Body of pancreas (tissue), 4 donors: ENCODE results near the gene LHB. TPM values are rescaled to one million over a fixed set of nuclear protein-coding genes. Genes with fewer than 3 reads are reported as not detected.
"Not testable (repeated sequence)": the region's sequence is repeated elsewhere in the genome, so short reads cannot be mapped to it uniquely, and the experiment has no call there.

Experiments
- ATAC-seq: fragments of 150-250 bp; one replicate; pipeline ENCODE4 v1.9.1; 2016
- DNase-seq, 4 donors: peaks; one replicate each; pipeline ENCODE4 v3.0.0-alpha.2; 2019
- H3K27ac ChIP-seq, 4 donors: fragments of 200-600 bp; sonication (generic); 1 replicate in 3 of 4; 2 replicates in 1 of 4; pipeline versions ENCODE4 v1.5.1 to v1.6.1; 2016 to 2019; ENCODE audit warnings: mild to moderate bottlenecking in 1 of 4, mixed read lengths in 1 of 4, moderate library complexity in 1 of 4
- H3K27me3 ChIP-seq, 2 donors: fragments of 200-600 bp; sonication (generic); one replicate each; pipeline ENCODE4 v1.6.0; 2016; ENCODE audit warnings: mild to moderate bottlenecking in 1 of 2
- H3K36me3 ChIP-seq, 2 donors: fragments of 200-600 bp; sonication (generic); replicated peaks in 1 of 2; 2 replicates each; pipeline ENCODE4 v1.5.1; 2016; ENCODE audit warnings: low read depth in 2 of 2; ENCODE audit not compliant: insufficient read depth in 1 of 2
- H3K4me1 ChIP-seq: fragments of 200-600 bp; sonication (generic); one replicate; pipeline ENCODE4 v1.6.0; 2016
- H3K4me3 ChIP-seq, 2 donors: fragments of 200-600 bp; sonication (generic); 1 replicate in 1 of 2; 2 replicates in 1 of 2; pipeline ENCODE4 v1.5.1; 2016 to 2019
- H3K9me3 ChIP-seq, 3 donors: fragments of 200-600 bp; sonication (generic); 1 replicate in 2 of 3; 2 replicates in 1 of 3; pipeline ENCODE4 v1.5.1; 2016
- WGBS, 2 donors: methylation state at CpG; one replicate each; pipeline ENCODE4 v1.1.5; 2017; 5-methylcytosine and 5-hydroxymethylcytosine counted together
- intact Hi-C: fragments of 100-400 bp; cut with DNase I; formaldehyde crosslinking; loops from one replicate; pipeline ENCODE4 v1.15.1; 2023
- total RNA-seq, 2 donors: library from RNA; depleted of rRNA; stranded (reverse); fragments of >200 nt; gene quantifications; one replicate each; pipeline ENCODE4 v1.1.0, GENCODE V29; 2016
- TF ChIP-seq, protein P1 (sequence below), 7 experiments: fragments of 450-650 bp in 4 of 7; fragments of 200-600 bp in 3 of 7; sonication (generic) in 3 of 7; IDR thresholded peaks; one replicate each; pipeline ENCODE4 v1.5.1; 2016 to 2019; ENCODE audit warnings: antibody characterized with exemption in 7 of 7

The LHB gene
- total RNA-seq, 2 donors from 2014 or later: 45.8 TPM; not detected in 1

DNA sequence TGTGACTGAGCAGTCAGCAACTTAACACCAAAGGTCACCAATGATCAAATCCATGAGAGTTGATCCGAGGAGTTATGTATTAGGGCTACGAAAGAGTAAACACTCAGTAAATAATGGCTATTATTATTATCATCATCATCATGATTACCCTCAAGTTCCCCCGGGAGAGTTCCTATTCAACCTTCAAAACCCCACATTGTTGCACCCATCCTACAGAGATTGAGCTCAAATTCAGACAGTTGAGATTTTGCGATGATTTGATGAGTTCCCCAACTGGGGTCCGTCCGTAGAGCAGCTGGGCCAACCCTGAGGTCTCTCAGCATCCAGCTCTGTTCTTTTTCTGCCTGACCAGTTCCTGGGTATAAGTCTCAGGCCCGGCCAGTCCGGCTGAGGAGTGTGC, 21.2 kb upstream of the LHB start:
- DNase-seq, H3K9me3 ChIP-seq, H3K4me3 ChIP-seq, H3K27me3 ChIP-seq, H3K4me1 ChIP-seq, H3K27ac ChIP-seq, H3K36me3 ChIP-seq, ATAC-seq, intact Hi-C loops: not testable (repeated sequence)
- WGBS, 2 donors: 82 to 97% methylated on average over 8 of the region's 8 CpGs

DNA sequence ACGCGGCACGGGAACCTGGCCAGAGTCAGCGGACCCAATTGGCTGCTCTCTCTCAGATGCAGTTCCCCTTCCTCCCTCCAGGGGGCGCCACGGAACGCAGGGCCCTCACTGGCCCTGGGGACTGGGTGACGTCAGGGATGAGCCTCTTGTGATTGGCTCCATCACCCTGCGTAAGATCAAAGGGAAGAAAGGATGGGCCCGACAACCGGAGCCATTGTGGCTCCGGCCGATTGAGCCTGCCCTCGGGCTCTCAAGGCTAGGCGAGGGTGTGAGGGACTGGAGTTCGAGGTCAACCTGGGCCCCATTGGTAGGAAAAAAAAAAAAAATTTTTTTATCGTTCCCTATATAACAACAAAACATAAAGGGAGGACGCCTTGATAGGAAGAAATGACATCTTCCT, 19.9 kb upstream of the LHB start, which contains the start of gene CGB1:
Gene CGB1, minus strand, starts transcription at position 81 of the 400 bp plus-strand sequence. CDS start 184 bp downstream, outside the sequence.
- ATAC-seq, H3K27ac ChIP-seq, H3K9me3 ChIP-seq, H3K27me3 ChIP-seq, H3K4me3 ChIP-seq, intact Hi-C loops, H3K4me1 ChIP-seq, H3K36me3 ChIP-seq, DNase-seq: not testable (repeated sequence)
- 53 to 57% methylated on average over 17 to 18 of the region's 18 CpGs for WGBS, 2 donors
- TF ChIP-seq, protein P1, sequence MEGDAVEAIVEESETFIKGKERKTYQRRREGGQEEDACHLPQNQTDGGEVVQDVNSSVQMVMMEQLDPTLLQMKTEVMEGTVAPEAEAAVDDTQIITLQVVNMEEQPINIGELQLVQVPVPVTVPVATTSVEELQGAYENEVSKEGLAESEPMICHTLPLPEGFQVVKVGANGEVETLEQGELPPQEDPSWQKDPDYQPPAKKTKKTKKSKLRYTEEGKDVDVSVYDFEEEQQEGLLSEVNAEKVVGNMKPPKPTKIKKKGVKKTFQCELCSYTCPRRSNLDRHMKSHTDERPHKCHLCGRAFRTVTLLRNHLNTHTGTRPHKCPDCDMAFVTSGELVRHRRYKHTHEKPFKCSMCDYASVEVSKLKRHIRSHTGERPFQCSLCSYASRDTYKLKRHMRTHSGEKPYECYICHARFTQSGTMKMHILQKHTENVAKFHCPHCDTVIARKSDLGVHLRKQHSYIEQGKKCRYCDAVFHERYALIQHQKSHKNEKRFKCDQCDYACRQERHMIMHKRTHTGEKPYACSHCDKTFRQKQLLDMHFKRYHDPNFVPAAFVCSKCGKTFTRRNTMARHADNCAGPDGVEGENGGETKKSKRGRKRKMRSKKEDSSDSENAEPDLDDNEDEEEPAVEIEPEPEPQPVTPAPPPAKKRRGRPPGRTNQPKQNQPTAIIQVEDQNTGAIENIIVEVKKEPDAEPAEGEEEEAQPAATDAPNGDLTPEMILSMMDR (IDR thresholded peaks at IDR 0.05): peak in 1 of 7 experiments; percentile 9

DNA sequence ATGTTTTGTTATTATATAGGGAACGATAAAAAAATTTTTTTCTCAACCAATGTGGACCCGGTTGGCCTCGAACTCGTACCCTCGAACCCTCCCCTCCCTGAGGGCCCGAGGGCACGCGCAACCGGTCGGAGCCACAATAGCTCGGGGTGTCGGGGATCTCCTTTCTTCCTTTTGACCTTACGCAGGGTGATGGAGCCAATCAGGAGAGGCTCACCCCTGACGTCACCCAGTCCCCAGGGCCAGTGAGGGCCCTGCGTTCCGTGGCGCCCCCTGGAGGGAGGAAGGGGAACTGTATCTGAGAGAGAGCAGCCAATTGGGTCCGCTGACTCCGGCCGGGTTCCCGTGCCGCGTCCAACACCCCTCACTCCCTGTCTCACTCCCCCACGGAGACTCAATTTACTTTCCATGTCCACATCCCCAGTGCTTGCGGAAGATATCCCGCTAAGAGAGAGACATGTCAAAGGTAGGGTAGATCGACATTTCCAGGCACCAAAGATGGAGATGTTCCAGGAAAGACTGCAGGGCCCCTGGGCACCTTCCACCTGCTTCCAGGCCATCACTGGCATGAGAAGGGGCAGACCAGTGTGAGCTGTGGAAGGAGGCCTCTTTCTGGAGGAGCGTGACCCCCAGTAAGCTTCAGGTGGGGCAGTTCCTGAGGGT, 14.9 kb upstream of the LHB start, which contains the start of gene CGB2:
Gene CGB2, plus strand, starts transcription at position 249 of the 660 bp plus-strand sequence. Its CDS starts 206 bp downstream, at position 455.
- H3K4me1 ChIP-seq, H3K27ac ChIP-seq, H3K36me3 ChIP-seq, intact Hi-C loops, H3K27me3 ChIP-seq, H3K9me3 ChIP-seq, H3K4me3 ChIP-seq: not testable (repeated sequence)
- peak; percentile 42 for ATAC-seq
- TF ChIP-seq, protein P1 (IDR thresholded peaks at IDR 0.05): peak; percentile 12 to 62 (median 31)
- peak in 3 of 4 donors; percentile 50 to 71 (median 66) for DNase-seq
- 10 to 15% methylated on average over 17 to 28 of the region's 28 CpGs for WGBS, 2 donors

DNA sequence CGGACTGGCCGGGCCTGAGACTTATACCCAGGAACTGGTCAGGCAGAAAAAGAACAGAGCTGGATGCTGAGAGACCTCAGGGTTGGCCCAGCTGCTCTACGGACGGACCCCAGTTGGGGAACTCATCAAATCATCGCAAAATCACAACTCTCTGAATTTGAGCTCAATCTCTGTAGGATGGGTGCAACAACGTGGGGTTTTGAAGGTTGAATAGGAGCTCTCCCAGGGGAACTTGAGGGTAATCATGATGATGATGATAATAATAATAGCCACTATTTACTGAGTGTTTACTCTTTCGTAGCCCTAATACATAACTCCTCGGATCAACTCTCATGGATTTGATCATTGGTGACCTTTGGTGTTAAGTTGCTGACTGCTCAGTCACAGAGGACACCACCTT, 13.4 kb upstream of the LHB start:
- H3K36me3 ChIP-seq, intact Hi-C loops, H3K9me3 ChIP-seq, H3K27me3 ChIP-seq, H3K4me1 ChIP-seq, H3K27ac ChIP-seq, ATAC-seq, H3K4me3 ChIP-seq, DNase-seq: not testable (repeated sequence)
- WGBS, 2 donors: 79 to 83% methylated on average over 5 to 6 of the region's 8 CpGs

DNA sequence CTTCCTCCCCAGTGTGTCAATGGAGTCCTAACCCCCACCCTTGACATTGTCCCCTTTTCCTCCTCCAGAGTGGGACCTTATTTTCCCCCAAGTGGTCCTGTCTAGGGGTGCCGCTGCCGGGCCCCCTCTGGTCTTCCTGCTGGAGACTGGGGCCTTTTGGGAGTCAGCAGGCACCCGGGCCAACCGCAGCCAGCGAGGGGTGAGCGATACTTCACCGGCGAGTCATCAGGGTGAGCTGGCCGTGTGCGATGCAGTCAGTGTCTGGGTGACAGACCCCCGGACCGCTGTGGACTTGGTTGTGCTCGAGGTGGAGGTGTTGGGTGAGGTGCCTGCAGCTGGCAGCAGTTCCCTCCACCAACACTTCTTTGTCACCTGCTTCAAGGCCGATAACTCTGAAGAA, 12.9 kb upstream of the LHB start:
- H3K27me3 ChIP-seq, H3K27ac ChIP-seq, H3K9me3 ChIP-seq, intact Hi-C loops, H3K4me1 ChIP-seq, H3K4me3 ChIP-seq, ATAC-seq, H3K36me3 ChIP-seq, DNase-seq: not testable (repeated sequence)
- WGBS, 2 donors: 79 to 83% methylated on average over 3 to 14 of the region's 14 CpGs

DNA sequence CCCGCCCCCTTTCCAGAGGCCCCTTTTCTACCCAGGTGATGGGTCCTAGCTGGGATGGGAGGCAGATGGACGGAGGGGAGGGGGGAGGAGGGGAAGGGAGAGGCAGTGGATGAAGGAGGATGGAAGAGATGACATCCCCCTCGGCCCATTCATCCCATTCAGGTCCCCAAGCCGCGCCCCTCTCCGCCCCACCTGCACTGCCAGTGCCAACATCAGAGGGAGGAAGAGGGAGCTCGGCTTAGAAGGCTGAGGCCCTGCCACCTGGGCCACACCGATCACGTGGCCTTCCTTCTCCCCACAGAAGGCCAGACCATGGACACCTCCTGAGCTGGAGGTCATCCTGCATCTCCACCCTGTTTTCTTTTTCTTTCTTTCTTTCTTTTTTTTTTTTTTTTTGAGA, 11.8 kb upstream of the LHB start:
- H3K27me3 ChIP-seq, H3K9me3 ChIP-seq, H3K27ac ChIP-seq, H3K36me3 ChIP-seq, intact Hi-C loops, DNase-seq, H3K4me1 ChIP-seq, ATAC-seq, H3K4me3 ChIP-seq: not testable (repeated sequence)
- 66 to 84% methylated on average over 8 of the region's 9 CpGs for WGBS, 2 donors

DNA sequence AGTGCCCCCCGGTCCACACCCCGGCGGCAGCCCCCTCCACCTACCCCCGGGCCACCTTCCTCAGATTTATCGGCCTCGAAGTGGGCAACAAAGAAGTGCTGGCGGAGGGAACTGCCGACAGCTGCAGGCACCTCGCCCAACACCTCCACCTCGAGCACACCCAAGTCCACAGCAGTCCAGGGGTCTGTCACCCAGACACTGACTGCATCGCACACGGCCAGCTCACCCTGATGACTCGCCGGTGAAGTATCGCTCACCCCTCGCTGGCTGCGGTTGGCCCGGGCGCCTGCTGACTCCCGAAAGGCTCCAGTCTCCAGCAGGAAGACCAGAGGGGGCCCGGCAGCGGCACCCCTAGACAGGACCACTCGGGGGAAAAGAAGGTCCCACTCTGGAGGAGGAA, 8.7 kb upstream of the LHB start:
- H3K4me1 ChIP-seq, H3K4me3 ChIP-seq, H3K36me3 ChIP-seq, H3K27ac ChIP-seq, DNase-seq, intact Hi-C loops, H3K9me3 ChIP-seq, ATAC-seq, H3K27me3 ChIP-seq: not testable (repeated sequence)
- WGBS, 2 donors: 48 to 68% methylated on average over 5 to 17 of the region's 23 CpGs

DNA sequence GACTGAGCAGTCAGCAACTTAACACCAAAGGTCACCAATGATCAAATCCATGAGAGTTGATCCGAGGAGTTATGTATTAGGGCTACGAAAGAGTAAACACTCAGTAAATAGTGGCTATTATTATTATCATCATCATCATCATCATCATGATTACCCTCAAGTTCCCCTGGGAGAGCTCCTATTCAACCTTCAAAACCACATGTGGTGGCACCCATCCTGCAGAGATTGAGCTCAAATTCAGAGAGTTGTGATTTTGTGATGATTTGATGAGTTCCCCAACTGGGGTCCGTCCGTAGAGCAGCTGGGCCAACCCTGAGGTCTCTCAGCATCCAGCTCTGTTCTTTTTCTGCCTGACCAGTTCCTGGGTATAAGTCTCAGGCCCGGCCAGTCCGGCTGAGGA, 8.2 kb upstream of the LHB start:
- ATAC-seq, H3K36me3 ChIP-seq, H3K27ac ChIP-seq, DNase-seq, H3K27me3 ChIP-seq, H3K9me3 ChIP-seq, intact Hi-C loops, H3K4me3 ChIP-seq, H3K4me1 ChIP-seq: not testable (repeated sequence)
- WGBS, 2 donors: 60 to 79% methylated on average over 2 to 4 of the region's 6 CpGs

DNA sequence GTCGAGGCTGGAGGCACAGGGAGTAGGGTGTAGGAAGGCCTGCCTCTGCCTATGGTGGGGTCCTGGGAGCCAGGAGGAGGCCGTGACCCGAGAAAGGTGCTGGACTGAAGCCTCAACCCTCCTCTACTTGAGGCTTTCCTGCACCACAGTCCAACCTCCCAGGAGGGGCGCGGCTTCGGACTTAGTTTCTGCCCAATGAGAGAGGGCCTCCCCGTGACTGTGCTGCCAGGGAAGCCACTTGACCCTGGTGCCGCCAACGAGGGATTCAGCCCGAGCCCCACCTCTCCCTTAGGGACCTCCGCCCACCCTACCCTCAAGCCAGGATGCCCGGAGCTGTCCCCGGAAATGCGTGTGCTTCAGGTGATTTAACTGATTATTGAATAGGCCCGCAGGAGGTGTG, 7.3 kb upstream of the LHB start, which contains the start of gene CGB3:
Gene CGB3, minus strand, starts transcription at position 101 of the 400 bp plus-strand sequence. CDS start 362 bp downstream, outside the sequence.
- intact Hi-C loops, ATAC-seq, H3K4me3 ChIP-seq, DNase-seq, H3K9me3 ChIP-seq, H3K36me3 ChIP-seq, H3K27me3 ChIP-seq, H3K27ac ChIP-seq: not testable (repeated sequence)
- 57 to 59% methylated on average over 2 to 13 of the region's 15 CpGs for WGBS, 2 donors
- H3K4me1 ChIP-seq: peaks cover 12% of the 10 kb centered on the region
